Measurements from ENCODE around the gene TTC31.

TTC31 gene

DNA sequence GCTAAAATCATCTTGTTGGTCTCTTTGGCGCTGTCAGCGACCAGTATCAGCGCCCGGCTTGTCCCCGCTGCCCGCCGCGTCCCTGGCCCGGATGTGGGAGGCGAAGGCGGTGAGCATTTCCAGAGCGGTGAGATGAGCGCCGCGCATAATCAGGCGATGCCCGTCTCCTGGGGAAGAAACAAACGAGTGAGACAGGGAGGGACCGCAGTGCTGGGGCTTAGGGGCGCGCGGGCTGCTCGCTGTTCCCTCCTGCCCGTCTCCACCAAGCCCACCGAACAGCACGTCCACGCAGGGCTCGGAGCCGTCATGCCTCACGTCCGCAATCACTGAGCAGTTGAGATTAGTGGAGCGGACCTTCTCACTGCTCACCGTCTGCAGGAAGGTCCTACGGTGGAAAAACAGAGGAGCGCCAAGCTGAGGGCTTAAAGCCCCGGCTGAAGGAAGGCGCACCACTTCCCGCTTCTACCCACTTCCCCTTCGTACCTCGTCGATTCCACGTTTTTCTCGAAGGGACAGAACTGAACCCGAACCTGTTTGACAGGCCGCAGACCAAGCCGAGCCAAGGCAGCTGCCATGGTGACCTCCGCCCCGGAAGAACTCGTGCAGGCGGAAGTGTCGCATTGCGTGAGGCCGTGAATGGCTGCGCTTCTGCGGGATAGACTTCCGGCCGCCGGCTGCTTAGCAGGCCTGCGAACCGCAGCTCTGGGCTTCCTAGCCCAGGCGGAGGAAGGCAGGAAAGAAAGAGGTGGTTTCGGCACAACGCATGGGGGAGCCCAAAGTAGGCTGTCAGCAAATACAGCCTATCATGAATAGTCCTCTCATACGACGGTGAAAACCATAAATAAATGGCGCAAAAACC, 10.6 kb upstream of the TTC31 start, which contains the start of gene MRPL53:
MRPL53 (minus strand) TSS at position 595 of the 859 bp plus-strand sequence; CDS start at position 575, 20 bp downstream.
- H3K9me3 Mint-ChIP-seq: no peaks in the 10 kb centered on the region
- H3K36me3 Mint-ChIP-seq (ENCODE audit: low read depth): peaks cover 29% of the 10 kb centered on the region
- H3K27me3 Mint-ChIP-seq (ENCODE audit: low read depth): no peaks in the 10 kb centered on the region
- H3K4me1 Mint-ChIP-seq: peaks cover 22% of the 10 kb centered on the region
- H3K27ac Mint-ChIP-seq: peak within 1 kb of the TSS; percentile 99 to 100 (median 99)
- TF ChIP-seq, protein P1, sequence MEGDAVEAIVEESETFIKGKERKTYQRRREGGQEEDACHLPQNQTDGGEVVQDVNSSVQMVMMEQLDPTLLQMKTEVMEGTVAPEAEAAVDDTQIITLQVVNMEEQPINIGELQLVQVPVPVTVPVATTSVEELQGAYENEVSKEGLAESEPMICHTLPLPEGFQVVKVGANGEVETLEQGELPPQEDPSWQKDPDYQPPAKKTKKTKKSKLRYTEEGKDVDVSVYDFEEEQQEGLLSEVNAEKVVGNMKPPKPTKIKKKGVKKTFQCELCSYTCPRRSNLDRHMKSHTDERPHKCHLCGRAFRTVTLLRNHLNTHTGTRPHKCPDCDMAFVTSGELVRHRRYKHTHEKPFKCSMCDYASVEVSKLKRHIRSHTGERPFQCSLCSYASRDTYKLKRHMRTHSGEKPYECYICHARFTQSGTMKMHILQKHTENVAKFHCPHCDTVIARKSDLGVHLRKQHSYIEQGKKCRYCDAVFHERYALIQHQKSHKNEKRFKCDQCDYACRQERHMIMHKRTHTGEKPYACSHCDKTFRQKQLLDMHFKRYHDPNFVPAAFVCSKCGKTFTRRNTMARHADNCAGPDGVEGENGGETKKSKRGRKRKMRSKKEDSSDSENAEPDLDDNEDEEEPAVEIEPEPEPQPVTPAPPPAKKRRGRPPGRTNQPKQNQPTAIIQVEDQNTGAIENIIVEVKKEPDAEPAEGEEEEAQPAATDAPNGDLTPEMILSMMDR (IDR thresholded peaks at IDR 0.05; ENCODE audit: unreplicated experiment in 3 of 3): no peak
- peak within 1 kb of the TSS; percentile 97 to 99 (median 99) for H3K4me3 Mint-ChIP-seq

DNA sequence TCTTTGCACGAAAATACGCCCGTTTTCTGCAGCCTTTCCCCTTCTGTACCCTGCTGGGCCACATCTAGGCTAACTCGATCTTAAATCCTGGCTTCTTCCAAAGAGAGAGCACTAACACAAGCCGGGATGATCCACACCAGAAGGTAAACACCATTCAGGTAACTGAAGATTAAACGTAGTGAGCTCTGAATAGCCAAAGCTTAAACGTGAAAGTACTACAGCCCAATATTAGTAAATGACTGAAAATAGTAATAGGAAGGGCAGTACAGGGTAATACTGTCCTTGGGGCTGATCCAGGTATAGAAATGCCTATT, 10.0 kb upstream of the TTC31 start:
- H3K27me3 Mint-ChIP-seq (ENCODE audit: low read depth): no peaks in the 10 kb centered on the region

DNA sequence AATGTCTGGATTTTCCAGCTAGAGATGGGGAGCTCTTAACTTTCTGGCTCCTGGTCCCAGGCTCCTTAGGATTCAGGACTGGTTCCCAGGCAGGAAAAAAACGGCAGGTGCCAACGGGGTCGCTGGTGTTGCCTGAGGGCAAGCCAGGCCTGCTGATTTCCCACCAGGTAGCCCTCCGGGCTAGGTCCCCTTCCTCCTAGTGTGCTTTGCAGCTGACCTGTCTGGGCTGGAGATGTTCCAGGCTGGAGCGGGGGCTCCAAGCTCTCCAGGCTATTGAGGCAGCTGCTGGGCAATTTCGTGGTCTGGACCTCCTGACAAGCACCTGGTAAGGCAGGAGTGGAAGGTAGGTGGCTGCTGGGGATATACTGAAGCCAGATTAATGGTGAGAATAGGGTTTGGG, 8.4 kb upstream of the TTC31 start:
- Mint-ChIP-seq H3K4me1 (peaks cover 22% of the 10 kb centered on the region), H3K36me3 (ENCODE audit: low read depth) (peaks cover 37% of the 10 kb centered on the region), H3K4me3 (peak overlapping the region; percentile 59 to 64 (median 61)), H3K27me3 (ENCODE audit: low read depth) (no peaks in the 10 kb centered on the region), H3K27ac (no peak overlapping the region), H3K9me3 (no peaks in the 10 kb centered on the region)
- TF ChIP-seq, protein P1 (IDR thresholded peaks at IDR 0.05; ENCODE audit: unreplicated experiment in 3 of 3): no peak

More for the DNA sequence above, 10.0 kb upstream of the TTC31 start:
- Mint-ChIP-seq H3K9me3 (no peaks in the 10 kb centered on the region), H3K4me1 (peaks cover 22% of the 10 kb centered on the region), H3K36me3 (ENCODE audit: low read depth) (peaks cover 32% of the 10 kb centered on the region), H3K27ac (peak overlapping the region; percentile 99 to 100 (median 99)), H3K4me3 (peak overlapping the region; percentile 97 to 99 (median 99))
- TF ChIP-seq, protein P1 (IDR thresholded peaks at IDR 0.05; ENCODE audit: unreplicated experiment in 3 of 3): no peak

DNA sequence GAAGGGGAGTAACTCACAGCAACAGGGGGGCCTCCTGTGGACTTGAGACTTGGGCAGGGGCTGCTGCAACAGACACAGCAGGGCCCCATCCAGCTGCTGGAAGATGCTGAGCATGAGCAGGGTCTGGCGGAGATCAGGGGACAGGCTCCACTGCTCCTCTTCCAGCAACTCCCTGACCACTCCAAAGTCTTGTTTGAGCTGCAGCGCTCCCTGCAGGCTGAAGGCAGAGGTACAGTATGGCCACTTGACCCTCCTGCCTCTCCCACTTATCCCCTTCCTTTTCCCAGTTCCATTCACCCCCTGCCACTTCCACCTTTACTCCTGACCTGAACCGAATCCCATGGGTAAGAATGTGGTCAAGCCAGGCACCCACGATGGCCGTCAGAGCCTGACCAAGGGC, 8.0 kb upstream of the TTC31 start:
- TF ChIP-seq, protein P1 (IDR thresholded peaks at IDR 0.05; ENCODE audit: unreplicated experiment in 3 of 3): peak in 1 of 3 experiments; percentile 18
- Mint-ChIP-seq H3K27ac (peak overlapping the region in 1 of 3 experiments; percentile 44), H3K27me3 (ENCODE audit: low read depth) (no peaks in the 10 kb centered on the region), H3K9me3 (no peaks in the 10 kb centered on the region), H3K4me1 (peaks cover 20% of the 10 kb centered on the region), H3K4me3 (peak overlapping the region in 1 of 3 experiments; percentile 22), H3K36me3 (ENCODE audit: low read depth) (peaks cover 38% of the 10 kb centered on the region)

DNA sequence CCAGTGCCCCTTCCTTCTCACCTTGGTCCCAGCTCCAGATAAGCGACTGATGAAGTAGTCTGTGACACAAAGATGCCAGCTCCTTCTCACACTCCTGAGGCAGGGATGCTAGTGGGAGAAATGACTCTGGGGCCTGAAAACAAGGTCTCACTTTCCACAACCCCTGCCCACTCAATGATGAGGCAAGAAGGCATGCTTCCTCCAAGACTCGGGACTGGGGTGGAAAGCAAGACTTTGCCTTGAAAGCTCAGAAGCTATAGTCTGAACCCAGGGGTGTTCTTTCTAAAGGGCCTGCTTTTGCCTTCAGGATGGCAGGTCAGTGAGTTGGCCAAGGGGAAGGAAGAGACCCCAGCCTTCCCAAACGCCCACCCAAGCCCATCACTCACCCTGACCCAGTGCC, 1.4 kb upstream of the TTC31 start:
- TF ChIP-seq, protein P1 (IDR thresholded peaks at IDR 0.05; ENCODE audit: unreplicated experiment in 3 of 3): no peak
- Mint-ChIP-seq H3K27me3 (ENCODE audit: low read depth) (no peaks in the 10 kb centered on the region), H3K27ac (peak overlapping the region in 1 of 3 experiments; percentile 42), H3K36me3 (ENCODE audit: low read depth) (peaks cover 27% of the 10 kb centered on the region), H3K4me1 (peaks cover 17% of the 10 kb centered on the region), H3K9me3 (no peaks in the 10 kb centered on the region), H3K4me3 (peak overlapping the region; percentile 96 to 100 (median 99))

Data from nephron (organoid).